ENCODE results near the gene NFASC. TPM values are rescaled to one million over a fixed set of nuclear protein-coding genes. Genes with fewer than 3 reads are reported as not detected.

The NFASC gene
- total RNA-seq, 1 donor from 2014 or later: 0.18 TPM

DNA sequence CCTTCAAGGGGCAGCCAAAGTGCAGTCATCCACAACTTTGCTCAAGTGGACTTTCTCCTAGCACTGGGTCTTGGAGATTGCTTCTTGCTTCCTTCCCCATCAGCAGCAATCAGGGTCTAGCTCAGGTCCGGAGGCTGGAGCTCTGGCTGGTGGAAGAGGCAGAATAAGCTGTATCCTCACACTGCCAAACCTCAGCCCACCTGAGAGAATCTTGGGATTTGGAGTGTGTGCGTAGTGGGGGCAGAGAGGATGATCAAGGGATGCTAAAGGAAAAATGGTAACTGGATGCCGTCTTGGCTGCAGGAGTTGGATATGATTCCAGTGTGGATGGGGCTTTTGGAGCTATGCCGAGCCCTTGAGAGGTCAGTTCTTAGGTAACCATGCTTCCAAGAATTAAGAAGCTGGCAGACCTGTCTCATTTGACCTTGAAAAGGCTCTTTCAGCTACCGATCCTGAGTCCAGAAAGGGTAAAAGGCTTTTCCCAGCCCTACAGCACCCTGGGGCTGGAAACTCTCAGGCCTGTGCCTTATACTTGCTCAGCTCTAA is 4.5 kb upstream of the NFASC start:
- Mint-ChIP-seq H3K4me1 (ENCODE audit: low read depth) (no peaks in the 10 kb centered on the region), H3K4me3 (ENCODE audit: low read depth) (no peak overlapping the region), H3K9me3 (no peaks in the 10 kb centered on the region), H3K27me3 (ENCODE audit: low read depth) (peaks cover 7% of the 10 kb centered on the region), H3K36me3 (ENCODE audit: low read depth) (no peaks in the 10 kb centered on the region), H3K27ac (no peak overlapping the region)
- intact Hi-C loops (cut with micrococcal nuclease): no loop called here
- DNase-seq (ENCODE audit: low spot score): no peak

DNA sequence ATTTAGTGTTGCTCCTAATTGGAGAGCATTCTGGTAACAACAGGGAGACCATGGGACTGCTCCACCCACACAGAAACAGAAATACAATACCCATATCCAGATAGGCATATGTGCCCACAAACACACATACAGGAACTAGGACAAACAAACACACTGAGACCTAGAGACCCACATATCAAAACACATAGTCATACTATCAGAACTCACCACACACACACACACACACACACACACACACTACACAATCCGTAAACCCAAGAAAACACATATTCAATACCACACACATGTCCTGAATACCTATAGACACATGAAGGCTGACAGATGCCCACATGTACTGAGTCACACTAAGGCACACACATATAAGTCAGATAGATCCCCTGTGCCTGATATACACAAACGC is 3.5 kb upstream of the NFASC start:
- no peaks in the 10 kb centered on the region for H3K36me3 Mint-ChIP-seq (ENCODE audit: low read depth)
- intact Hi-C loops (cut with micrococcal nuclease): no loop called here
- H3K4me1 Mint-ChIP-seq (ENCODE audit: low read depth): peaks cover 1% of the 10 kb centered on the region
- H3K27ac Mint-ChIP-seq: no peak overlapping the region
- DNase-seq (ENCODE audit: low spot score): no peak
- H3K27me3 Mint-ChIP-seq (ENCODE audit: low read depth): peaks cover 7% of the 10 kb centered on the region
- no peaks in the 10 kb centered on the region for H3K9me3 Mint-ChIP-seq
- no peak overlapping the region for H3K4me3 Mint-ChIP-seq (ENCODE audit: low read depth)

DNA sequence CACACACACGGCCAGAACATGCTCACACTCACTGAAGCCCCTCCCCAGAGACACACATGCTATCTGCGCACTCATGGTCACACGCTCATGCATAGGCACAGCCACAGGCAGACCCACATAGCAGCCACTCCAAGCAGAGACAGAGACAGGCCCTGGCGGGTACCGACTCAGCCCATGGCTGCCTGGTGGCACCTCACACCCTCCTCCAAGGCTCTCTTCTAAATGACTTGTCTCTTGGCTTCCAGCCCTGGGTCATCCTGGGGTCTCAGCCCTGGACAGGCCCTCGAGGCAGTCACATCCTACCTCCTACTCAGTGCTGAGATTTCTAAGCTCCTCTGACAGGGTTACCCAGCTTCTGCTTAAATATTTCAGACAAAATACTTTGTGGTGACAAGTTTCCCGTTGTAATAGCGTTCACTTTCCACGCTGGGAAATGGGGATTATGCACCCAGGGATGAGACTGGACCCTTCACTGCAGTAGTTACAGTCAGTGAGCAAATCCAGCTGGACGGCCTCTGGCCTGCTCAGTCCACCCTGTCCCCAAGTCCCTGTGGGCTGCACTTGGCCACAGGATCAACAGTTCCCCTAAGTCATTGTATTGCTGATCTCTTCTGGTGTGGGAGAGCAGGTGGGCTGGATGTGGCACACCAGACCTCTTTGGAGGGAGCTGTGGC is 2.9 kb upstream of the NFASC start:
- no peak for DNase-seq (ENCODE audit: low spot score)
- H3K27me3 Mint-ChIP-seq (ENCODE audit: low read depth): peaks cover 7% of the 10 kb centered on the region
- no peak overlapping the region for H3K27ac Mint-ChIP-seq

DNA sequence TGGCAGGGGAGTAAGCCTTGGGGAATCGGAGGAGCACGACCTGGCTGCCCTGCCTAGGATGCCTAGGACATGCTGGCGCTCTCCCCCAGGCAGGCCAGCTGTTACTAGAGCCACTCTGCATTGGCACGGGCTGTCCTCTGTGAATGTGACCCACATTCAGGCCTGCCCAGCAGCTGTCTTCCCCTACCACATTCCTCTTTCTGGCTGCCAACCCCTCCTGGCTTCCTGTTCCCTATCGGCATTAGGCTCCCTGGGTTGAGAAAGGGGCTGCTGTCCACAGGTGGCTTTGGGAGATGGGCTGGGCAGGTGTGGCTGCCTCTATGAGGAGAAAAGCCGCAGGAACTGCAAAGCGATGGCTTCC is 2.3 kb upstream of the NFASC start:
- Mint-ChIP-seq H3K4me1 (ENCODE audit: low read depth) (peaks cover 1% of the 10 kb centered on the region), H3K4me3 (ENCODE audit: low read depth) (no peak overlapping the region), H3K9me3 (no peaks in the 10 kb centered on the region), H3K27ac (no peak overlapping the region), H3K27me3 (ENCODE audit: low read depth) (peaks cover 7% of the 10 kb centered on the region), H3K36me3 (ENCODE audit: low read depth) (no peaks in the 10 kb centered on the region)
- intact Hi-C loops (cut with micrococcal nuclease): no loop called here
- no peak for DNase-seq (ENCODE audit: low spot score)

More for the DNA sequence above, 2.9 kb upstream of the NFASC start:
- Mint-ChIP-seq H3K9me3 (no peaks in the 10 kb centered on the region), H3K4me1 (ENCODE audit: low read depth) (peaks cover 1% of the 10 kb centered on the region), H3K36me3 (ENCODE audit: low read depth) (no peaks in the 10 kb centered on the region), H3K4me3 (ENCODE audit: low read depth) (no peak overlapping the region)
- intact Hi-C loops (cut with micrococcal nuclease): no loop called here

DNA sequence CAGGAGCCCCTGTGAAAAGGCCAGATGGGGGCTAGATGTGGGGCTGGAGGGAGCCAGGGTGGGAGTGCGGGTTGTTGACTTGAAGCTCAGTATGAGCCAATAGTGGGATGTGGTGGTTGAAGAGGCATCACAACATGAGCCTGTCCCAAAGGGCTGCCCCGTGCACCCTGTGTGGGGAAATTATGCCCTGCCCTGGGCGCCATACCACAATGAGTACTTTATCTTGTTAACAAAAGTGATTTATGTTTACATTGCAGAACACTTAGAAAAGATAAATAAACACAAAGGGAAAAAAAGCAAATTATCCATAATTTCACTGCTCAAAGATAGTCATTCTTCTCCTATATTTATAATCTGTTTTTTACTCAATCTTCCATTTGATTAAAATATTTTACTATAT is 1.6 kb upstream of the NFASC start:
- Mint-ChIP-seq H3K9me3 (no peaks in the 10 kb centered on the region), H3K27ac (no peak overlapping the region), H3K36me3 (ENCODE audit: low read depth) (no peaks in the 10 kb centered on the region), H3K27me3 (ENCODE audit: low read depth) (peaks cover 6% of the 10 kb centered on the region), H3K4me3 (ENCODE audit: low read depth) (no peak overlapping the region), H3K4me1 (ENCODE audit: low read depth) (peaks cover 1% of the 10 kb centered on the region)
- intact Hi-C loops (cut with micrococcal nuclease): no loop called here
- no peak for DNase-seq (ENCODE audit: low spot score)

DNA sequence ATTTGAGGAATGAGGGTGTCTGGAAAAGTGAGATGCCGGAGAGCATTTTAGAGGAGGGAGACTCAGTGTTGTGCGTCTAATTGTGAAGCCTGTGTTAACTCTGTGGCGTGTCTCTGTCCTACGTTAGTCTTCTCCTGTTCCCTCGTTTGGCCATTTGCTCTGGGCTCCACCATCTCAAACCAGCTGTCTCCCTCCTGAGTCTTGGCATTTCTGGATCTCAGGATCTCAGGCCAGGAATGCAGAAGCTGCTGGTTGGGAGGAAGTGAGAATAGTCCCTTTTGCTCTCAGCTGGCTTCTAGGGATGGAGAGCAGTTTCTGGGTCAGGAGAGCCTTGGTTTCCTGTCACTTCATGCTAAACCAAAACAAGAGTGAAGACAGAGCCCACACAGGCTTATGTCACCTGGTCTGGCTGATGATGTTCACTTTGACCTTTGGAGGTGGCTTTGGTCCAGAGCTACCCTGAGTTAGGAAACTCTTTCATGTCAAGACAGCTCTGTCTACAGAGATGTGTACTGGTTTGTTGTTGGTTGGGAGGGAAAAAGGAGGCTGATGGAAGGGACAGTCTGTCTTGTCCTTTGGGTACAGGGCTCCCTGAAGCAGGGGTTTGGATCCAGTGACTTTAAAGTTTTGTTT is 859 bp downstream of the NFASC start:
- H3K4me1 Mint-ChIP-seq (ENCODE audit: low read depth): peaks cover 1% of the 10 kb centered on the region
- no peaks in the 10 kb centered on the region for H3K9me3 Mint-ChIP-seq
- intact Hi-C loops (cut with micrococcal nuclease): no loop called here
- no peak for DNase-seq (ENCODE audit: low spot score)
- H3K36me3 Mint-ChIP-seq (ENCODE audit: low read depth): no peaks in the 10 kb centered on the region
- H3K27ac Mint-ChIP-seq: no peak overlapping the region
- H3K27me3 Mint-ChIP-seq (ENCODE audit: low read depth): peaks cover 4% of the 10 kb centered on the region
- no peak overlapping the region for H3K4me3 Mint-ChIP-seq (ENCODE audit: low read depth)

DNA sequence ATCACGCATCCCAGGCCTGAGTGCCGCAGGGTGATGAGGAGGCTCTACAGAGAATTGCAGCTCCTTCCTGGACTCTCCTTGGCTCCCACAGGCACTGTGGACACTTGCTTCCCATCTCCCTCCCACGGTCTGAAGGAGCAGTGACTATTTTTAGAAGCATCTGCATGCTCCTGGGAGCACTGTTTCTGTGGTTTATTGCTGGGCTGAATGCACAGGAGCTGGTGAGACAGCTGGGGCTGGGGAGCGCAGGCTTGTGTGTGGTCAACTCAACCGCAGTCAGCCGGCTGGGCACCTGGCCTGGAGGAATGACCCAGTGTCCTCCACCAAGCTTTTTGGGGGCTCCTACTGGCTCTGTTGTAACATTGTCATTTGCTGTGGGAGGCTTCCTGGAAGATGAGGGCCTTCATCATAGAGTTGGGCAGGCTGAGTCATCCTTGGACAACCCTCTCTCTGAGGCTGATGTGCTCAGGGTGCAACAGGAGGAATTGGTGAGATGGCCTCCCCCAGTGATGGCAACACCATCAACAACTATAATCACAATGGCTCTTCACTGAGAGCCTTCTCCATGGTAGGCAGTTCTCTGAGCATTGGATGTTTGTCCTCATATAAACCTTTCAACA is 1.7 kb downstream of the NFASC start:
- intact Hi-C loops (cut with micrococcal nuclease): no loop called here
- Mint-ChIP-seq H3K27ac (no peak overlapping the region), H3K36me3 (ENCODE audit: low read depth) (no peaks in the 10 kb centered on the region), H3K27me3 (ENCODE audit: low read depth) (peaks cover 8% of the 10 kb centered on the region), H3K4me1 (ENCODE audit: low read depth) (peaks cover 1% of the 10 kb centered on the region), H3K9me3 (no peaks in the 10 kb centered on the region), H3K4me3 (ENCODE audit: low read depth) (no peak overlapping the region)
- no peak for DNase-seq (ENCODE audit: low spot score)

DNA sequence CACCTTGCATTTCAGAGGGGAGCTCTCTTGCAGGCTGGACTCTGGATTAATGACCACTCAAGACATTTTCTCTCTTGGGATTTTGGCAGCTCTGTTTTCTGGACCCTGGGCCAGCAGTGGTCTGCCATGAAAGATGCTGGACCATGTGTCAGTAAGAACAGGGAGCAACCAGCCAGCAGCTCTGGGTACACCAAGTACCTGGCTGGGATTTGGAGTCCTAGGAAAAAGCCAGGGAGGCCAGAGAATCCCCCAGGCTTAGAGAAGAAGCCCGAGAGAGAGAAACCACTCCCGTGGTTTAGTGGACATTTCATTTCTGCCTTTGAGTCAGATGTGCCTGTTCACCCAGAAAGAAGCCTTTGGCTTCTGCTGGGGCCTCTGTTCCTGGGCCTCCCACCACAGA is 2.5 kb downstream of the NFASC start:
- peaks cover 1% of the 10 kb centered on the region for H3K4me1 Mint-ChIP-seq (ENCODE audit: low read depth)
- no peaks in the 10 kb centered on the region for H3K36me3 Mint-ChIP-seq (ENCODE audit: low read depth)
- DNase-seq (ENCODE audit: low spot score): no peak
- H3K4me3 Mint-ChIP-seq (ENCODE audit: low read depth): no peak overlapping the region
- H3K27ac Mint-ChIP-seq: no peak overlapping the region
- H3K9me3 Mint-ChIP-seq: no peaks in the 10 kb centered on the region
- peaks cover 12% of the 10 kb centered on the region for H3K27me3 Mint-ChIP-seq (ENCODE audit: low read depth)
- intact Hi-C loops (cut with micrococcal nuclease): no loop called here

DNA sequence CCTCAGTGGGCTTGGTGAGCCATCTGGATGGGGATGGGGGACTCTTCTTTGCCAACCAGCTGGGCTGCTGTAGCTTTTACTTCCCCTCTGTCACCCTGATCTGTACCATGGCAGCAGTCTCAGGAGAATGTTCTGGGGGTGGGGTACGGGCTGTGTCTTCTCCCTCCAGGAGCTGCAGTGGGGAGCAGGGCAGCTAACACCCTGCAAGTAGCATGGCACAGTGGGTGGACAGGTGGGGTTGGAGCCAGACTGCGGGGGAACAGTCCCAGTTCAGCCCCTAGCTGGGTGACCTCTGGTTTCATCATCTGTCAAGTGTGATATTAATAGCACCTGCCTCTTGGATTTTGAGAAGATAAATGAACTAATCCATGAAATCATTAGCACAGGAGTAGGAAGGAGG is 3.1 kb downstream of the NFASC start:
- Mint-ChIP-seq H3K4me1 (ENCODE audit: low read depth) (peaks cover 1% of the 10 kb centered on the region), H3K27me3 (ENCODE audit: low read depth) (peaks cover 17% of the 10 kb centered on the region), H3K9me3 (no peaks in the 10 kb centered on the region), H3K4me3 (ENCODE audit: low read depth) (no peak overlapping the region), H3K36me3 (ENCODE audit: low read depth) (no peaks in the 10 kb centered on the region), H3K27ac (no peak overlapping the region)
- DNase-seq (ENCODE audit: low spot score): no peak
- intact Hi-C loops (cut with micrococcal nuclease): no loop called here

DNA sequence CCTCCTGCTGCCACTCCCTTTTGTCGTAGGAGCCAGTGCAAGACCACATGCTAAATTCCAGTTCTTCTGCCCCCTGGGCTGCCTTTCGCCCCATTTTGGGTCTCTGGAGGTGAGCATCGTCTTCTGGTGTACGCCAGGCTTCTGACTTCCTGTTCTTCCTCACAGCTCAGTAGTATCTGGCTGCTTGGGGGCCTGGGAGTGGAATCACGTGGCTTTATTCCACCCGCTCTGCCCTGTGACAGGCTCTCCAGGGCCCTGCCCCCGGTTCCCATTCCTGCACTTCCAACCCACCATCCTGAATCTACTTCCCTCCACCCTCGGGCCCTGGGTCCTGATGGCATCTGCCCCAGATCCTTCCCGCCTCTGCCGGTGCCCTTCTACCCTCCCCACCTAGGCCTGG is 3.6 kb downstream of the NFASC start:
- Mint-ChIP-seq H3K9me3 (no peaks in the 10 kb centered on the region), H3K4me3 (ENCODE audit: low read depth) (no peak overlapping the region), H3K4me1 (ENCODE audit: low read depth) (peaks cover 1% of the 10 kb centered on the region)

DNA sequence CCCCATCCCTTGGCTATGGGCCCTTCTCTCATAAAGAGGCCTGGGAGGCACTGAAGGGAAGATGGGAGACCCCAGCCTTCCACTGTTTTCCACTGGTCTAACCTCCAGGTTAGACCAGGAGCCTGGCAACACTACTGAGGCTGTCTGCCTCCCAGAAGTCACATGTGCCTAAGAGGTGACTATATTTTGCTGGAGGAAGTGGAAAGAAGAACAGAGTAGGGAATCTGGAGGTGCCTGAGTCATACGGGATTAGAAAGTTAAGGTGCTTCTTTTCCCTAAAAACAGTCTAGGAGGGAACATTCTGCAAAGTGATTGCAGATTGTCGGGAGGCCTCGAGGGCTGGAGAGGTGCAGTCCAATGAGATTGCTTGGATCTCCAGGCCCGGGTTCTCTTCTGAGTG is 4.6 kb downstream of the NFASC start:
- H3K4me1 Mint-ChIP-seq (ENCODE audit: low read depth): peaks cover 1% of the 10 kb centered on the region

More for the DNA sequence above, 3.6 kb downstream of the NFASC start:
- Mint-ChIP-seq H3K27ac (no peak overlapping the region), H3K36me3 (ENCODE audit: low read depth) (no peaks in the 10 kb centered on the region), H3K27me3 (ENCODE audit: low read depth) (peaks cover 18% of the 10 kb centered on the region)
- DNase-seq (ENCODE audit: low spot score): no peak
- intact Hi-C loops (cut with micrococcal nuclease): no loop called here

DNA sequence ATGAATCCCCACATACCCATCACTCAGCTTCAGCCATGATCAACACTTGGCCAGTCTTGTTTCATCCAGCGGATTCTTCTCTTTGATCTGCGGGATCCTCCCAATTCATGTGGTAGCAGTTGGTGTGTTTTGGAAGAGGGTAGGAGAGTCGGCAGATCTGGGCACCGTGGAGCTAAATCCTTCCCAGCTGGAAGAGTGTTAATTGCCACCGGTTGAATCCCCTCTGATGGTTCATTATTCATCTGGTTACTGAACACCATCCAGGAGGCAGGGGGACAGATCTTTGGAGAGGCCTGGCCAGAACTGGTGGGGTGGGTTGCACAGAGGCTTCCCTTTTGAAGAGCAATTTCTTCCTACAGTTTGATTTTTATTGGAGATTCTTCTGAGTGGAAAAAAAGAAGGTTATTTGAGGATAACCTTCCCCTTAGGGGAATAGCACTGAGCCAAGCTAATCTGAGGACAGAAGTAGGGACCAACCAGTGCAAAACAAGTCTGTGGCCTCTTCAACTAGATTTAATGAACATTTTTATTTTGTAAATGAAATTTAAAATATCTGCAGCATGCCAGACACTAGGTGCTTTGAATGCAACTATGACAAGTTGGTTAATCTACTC is 8.1 kb downstream of the NFASC start:
- no peaks in the 10 kb centered on the region for H3K9me3 Mint-ChIP-seq
- H3K27me3 Mint-ChIP-seq (ENCODE audit: low read depth): peaks cover 19% of the 10 kb centered on the region
- H3K4me1 Mint-ChIP-seq (ENCODE audit: low read depth): no peaks in the 10 kb centered on the region
- H3K4me3 Mint-ChIP-seq (ENCODE audit: low read depth): no peak overlapping the region
- intact Hi-C loops (cut with micrococcal nuclease): no loop called here
- no peaks in the 10 kb centered on the region for H3K36me3 Mint-ChIP-seq (ENCODE audit: low read depth)
- DNase-seq (ENCODE audit: low spot score): no peak
- no peak overlapping the region for H3K27ac Mint-ChIP-seq

More for the DNA sequence above, 4.6 kb downstream of the NFASC start:
- Mint-ChIP-seq H3K4me3 (ENCODE audit: low read depth) (no peak overlapping the region), H3K27ac (no peak overlapping the region), H3K36me3 (ENCODE audit: low read depth) (no peaks in the 10 kb centered on the region), H3K27me3 (ENCODE audit: low read depth) (peaks cover 19% of the 10 kb centered on the region), H3K9me3 (no peaks in the 10 kb centered on the region)
- intact Hi-C loops (cut with micrococcal nuclease): no loop called here
- no peak for DNase-seq (ENCODE audit: low spot score)

DNA sequence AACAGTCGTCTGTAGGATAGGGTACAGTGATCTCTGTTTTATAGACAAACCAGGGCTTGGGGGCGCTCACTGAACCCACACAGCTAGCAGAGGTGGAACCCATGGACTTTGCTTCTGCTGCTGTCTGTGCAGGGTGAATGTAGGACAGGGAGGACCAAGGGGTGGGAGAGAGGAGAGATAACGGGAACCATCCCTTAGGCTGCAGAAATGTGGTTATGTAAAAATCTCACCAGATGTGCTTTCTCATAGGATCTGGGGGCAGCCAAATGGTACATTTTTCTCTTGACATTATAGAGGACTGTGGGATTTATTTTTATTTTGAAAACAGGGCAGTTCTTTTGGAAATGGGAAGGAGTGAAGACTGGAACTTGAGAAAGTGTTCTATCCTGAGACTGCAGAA is 8.7 kb downstream of the NFASC start:
- peaks cover 19% of the 10 kb centered on the region for H3K27me3 Mint-ChIP-seq (ENCODE audit: low read depth)
- H3K4me3 Mint-ChIP-seq (ENCODE audit: low read depth): no peak overlapping the region
- H3K36me3 Mint-ChIP-seq (ENCODE audit: low read depth): no peaks in the 10 kb centered on the region
- H3K27ac Mint-ChIP-seq: no peak overlapping the region
- no peaks in the 10 kb centered on the region for H3K9me3 Mint-ChIP-seq
- intact Hi-C loops (cut with micrococcal nuclease): no loop called here
- no peaks in the 10 kb centered on the region for H3K4me1 Mint-ChIP-seq (ENCODE audit: low read depth)
- DNase-seq (ENCODE audit: low spot score): no peak

Data from activated T-helper 2 cell treated with anti-CD3 and anti-CD28 coated beads, Interferon-gamma antibody, Interleukin-2, Interleukin-4, amounts not matched to agents 10 μg/mL and 5 μg/mL and 100 μg/mL, durations not matched to agents 14 hours and 24 hours and 36 hours (primary cell).